WTC11 (cell line): ENCODE measurements around the gene IL5RA.

Experiments used
- ZNF219 ChIP-seq: sonication (generic); formaldehyde crosslinking; IDR thresholded peaks from 2 replicates; pipeline ENCODE4 v1.8.0; 2023; ENCODE audit warnings: missing genetic modification reagents, mild to moderate bottlenecking, borderline replicate concordance
- ZNF263 ChIP-seq: sonication (generic); formaldehyde crosslinking; IDR thresholded peaks from 2 replicates; pipeline ENCODE4 v1.8.1; 2022; ENCODE audit warnings: low read depth, mild to moderate bottlenecking, moderate library complexity, missing genetic modification reagents
- TF ChIP-seq, protein P1 (sequence below): sonication (generic); formaldehyde crosslinking; IDR thresholded peaks from 2 replicates; pipeline ENCODE4 v1.8.1; 2023; ENCODE audit warnings: mild to moderate bottlenecking, missing genetic modification reagents, borderline replicate concordance
- TF ChIP-seq, protein P2 (sequence below): sonication (generic); formaldehyde crosslinking; IDR thresholded peaks from 2 replicates; pipeline ENCODE4 v1.8.0; 2022; ENCODE audit warnings: mild to moderate bottlenecking, missing genetic modification reagents
- TF ChIP-seq, protein P3 (sequence below): sonication (generic); formaldehyde crosslinking; IDR thresholded peaks from 2 replicates; pipeline ENCODE4 v1.8.0; 2023; ENCODE audit warnings: missing genetic modification reagents

DNA sequence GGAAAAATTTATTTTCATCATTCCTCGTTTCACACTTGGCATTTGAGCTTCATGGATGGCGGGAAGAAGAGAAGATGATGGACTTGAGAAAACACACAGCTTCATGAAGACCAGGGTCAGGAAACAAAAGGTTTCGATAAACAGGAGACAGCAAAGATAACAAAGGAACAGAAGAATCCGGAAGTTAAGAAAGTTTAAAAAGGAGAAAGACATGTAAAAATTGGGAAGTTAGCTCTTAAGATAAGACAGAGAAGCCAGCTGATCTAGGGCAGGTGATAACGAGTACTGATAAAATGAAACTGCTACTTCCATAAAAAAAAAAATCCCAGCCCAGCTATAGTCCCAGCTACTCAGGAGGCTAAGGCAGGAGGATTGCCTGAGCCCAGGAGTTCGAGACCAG is 23.9 kb downstream of the IL5RA start:
- TF ChIP-seq, protein P1, sequence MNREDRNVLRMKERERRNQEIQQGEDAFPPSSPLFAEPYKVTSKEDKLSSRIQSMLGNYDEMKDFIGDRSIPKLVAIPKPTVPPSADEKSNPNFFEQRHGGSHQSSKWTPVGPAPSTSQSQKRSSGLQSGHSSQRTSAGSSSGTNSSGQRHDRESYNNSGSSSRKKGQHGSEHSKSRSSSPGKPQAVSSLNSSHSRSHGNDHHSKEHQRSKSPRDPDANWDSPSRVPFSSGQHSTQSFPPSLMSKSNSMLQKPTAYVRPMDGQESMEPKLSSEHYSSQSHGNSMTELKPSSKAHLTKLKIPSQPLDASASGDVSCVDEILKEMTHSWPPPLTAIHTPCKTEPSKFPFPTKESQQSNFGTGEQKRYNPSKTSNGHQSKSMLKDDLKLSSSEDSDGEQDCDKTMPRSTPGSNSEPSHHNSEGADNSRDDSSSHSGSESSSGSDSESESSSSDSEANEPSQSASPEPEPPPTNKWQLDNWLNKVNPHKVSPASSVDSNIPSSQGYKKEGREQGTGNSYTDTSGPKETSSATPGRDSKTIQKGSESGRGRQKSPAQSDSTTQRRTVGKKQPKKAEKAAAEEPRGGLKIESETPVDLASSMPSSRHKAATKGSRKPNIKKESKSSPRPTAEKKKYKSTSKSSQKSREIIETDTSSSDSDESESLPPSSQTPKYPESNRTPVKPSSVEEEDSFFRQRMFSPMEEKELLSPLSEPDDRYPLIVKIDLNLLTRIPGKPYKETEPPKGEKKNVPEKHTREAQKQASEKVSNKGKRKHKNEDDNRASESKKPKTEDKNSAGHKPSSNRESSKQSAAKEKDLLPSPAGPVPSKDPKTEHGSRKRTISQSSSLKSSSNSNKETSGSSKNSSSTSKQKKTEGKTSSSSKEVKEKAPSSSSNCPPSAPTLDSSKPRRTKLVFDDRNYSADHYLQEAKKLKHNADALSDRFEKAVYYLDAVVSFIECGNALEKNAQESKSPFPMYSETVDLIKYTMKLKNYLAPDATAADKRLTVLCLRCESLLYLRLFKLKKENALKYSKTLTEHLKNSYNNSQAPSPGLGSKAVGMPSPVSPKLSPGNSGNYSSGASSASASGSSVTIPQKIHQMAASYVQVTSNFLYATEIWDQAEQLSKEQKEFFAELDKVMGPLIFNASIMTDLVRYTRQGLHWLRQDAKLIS, result no peak
- TF ChIP-seq, protein P2, sequence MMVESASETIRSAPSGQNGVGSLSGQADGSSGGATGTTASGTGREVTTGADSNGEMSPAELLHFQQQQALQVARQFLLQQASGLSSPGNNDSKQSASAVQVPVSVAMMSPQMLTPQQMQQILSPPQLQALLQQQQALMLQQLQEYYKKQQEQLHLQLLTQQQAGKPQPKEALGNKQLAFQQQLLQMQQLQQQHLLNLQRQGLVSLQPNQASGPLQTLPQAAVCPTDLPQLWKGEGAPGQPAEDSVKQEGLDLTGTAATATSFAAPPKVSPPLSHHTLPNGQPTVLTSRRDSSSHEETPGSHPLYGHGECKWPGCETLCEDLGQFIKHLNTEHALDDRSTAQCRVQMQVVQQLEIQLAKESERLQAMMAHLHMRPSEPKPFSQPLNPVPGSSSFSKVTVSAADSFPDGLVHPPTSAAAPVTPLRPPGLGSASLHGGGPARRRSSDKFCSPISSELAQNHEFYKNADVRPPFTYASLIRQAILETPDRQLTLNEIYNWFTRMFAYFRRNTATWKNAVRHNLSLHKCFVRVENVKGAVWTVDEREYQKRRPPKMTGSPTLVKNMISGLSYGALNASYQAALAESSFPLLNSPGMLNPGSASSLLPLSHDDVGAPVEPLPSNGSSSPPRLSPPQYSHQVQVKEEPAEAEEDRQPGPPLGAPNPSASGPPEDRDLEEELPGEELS (CRISPR knock-in tag), result no peak
- no peak for TF ChIP-seq ZNF219 (CRISPR knock-in tag)
- TF ChIP-seq, protein P3, sequence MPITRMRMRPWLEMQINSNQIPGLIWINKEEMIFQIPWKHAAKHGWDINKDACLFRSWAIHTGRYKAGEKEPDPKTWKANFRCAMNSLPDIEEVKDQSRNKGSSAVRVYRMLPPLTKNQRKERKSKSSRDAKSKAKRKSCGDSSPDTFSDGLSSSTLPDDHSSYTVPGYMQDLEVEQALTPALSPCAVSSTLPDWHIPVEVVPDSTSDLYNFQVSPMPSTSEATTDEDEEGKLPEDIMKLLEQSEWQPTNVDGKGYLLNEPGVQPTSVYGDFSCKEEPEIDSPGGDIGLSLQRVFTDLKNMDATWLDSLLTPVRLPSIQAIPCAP, result no peak
- no peak for TF ChIP-seq ZNF263 (CRISPR knock-in tag)
